Heart right ventricle (tissue), 16 donors: Measurements from ENCODE around the gene GGT1. TPM values are rescaled to one million over a fixed set of nuclear protein-coding genes. Genes with fewer than 3 reads are reported as not detected.
A peak's percentile ranks its signal among the peaks of the same experiment; 100 is the strongest.

Source experiments
- ATAC-seq, 8 donors: fragments of 200-7000 bp; cut with Tn5 transposase; one replicate each; pipeline ENCODE4 v1.9.1; 2020; ENCODE audit warnings: mild to moderate bottlenecking in 8 of 8, moderate library complexity in 8 of 8, moderate number of reproducible peaks in 1 of 8
- DNase-seq, 2 donors: peaks; one replicate each; pipeline ENCODE4 v3.0.0-alpha.2; 2020
- H3K27ac ChIP-seq, 10 donors: fragments of 200-600 bp; sonication (generic) in 2 of 10; one replicate each; pipeline versions ENCODE4 v1.5.0 to v1.8.0; 2020 to 2022; ENCODE audit warnings: mild to moderate bottlenecking in 3 of 10
- H3K27me3 ChIP-seq, 7 donors: fragments of 200-600 bp; one replicate each; pipeline ENCODE4 v1.8.0; 2021 to 2022; ENCODE audit warnings: mild to moderate bottlenecking in 2 of 7
- H3K36me3 ChIP-seq, 9 donors: fragments of 200-600 bp; sonication (generic) in 1 of 9; one replicate each; pipeline versions ENCODE4 v1.5.0 to v1.8.0; 2020 to 2022; ENCODE audit warnings: mild to moderate bottlenecking in 2 of 9
- H3K4me1 ChIP-seq, 9 donors: fragments of 200-600 bp; sonication (generic) in 1 of 9; one replicate each; pipeline versions ENCODE4 v1.5.0 to v1.8.0; 2020 to 2022; ENCODE audit warnings: mild to moderate bottlenecking in 4 of 9
- H3K4me3 ChIP-seq, 10 donors: fragments of 200-600 bp; sonication (generic) in 2 of 10; one replicate each; pipeline versions ENCODE4 v1.5.0 to v1.8.0; 2020 to 2022; ENCODE audit warnings: mild to moderate bottlenecking in 7 of 10, moderate library complexity in 2 of 10
- H3K9me3 ChIP-seq, 11 donors: fragments of 200-600 bp in 10 of 11; sonication (generic) in 2 of 11; one replicate each; pipeline versions ENCODE4 v1.5.0 to v1.8.0; 2013 to 2022; ENCODE audit warnings: mild to moderate bottlenecking in 2 of 11, control low read depth in 1 of 11, moderate library complexity in 1 of 11
- WGBS, 2 donors: extraction: QIAGEN DNeasy Blood & Tissue Kit; methylation state at CpG; one replicate each; pipeline ENCODE4 v1.1.7; 2013; ENCODE audit warnings: inconsistent platforms in 1 of 2; 5-methylcytosine and 5-hydroxymethylcytosine counted together
- intact Hi-C, 10 donors: fragments of 100-400 bp; cut with DNase I; formaldehyde crosslinking; loops; one replicate each; pipeline versions ENCODE4 v1.11.1 to v1.14.2; 2022
- polyA plus RNA-seq, 2 donors: library from polyadenylated mRNA; stranded (reverse); fragments of 200-250 nt; gene quantifications; one replicate each; pipeline ENCODE4 v1.2.3, GENCODE V29; 2013
- total RNA-seq, 10 donors: library from RNA; stranded (reverse); fragmentation: NEBNext Ultra II Directional in 3 of 10; extraction: Animal tissue kit (Norgen Biotek cat#: 25700) in 3 of 10; gene quantifications; one replicate each; pipeline versions ENCODE4 v1.2.1 to v1.2.4, GENCODE V29; 2021 to 2023
- TF ChIP-seq, protein P1 (sequence below), 9 donors: fragments of 200-600 bp; sonication (generic) in 2 of 9; IDR thresholded peaks; one replicate each; pipeline versions ENCODE4 v1.5.0 to v1.8.0; 2021 to 2022; ENCODE audit warnings: antibody characterized with exemption in 9 of 9, mild to moderate bottlenecking in 5 of 9, moderate library complexity in 1 of 9
- donor health status: Arrhythmogenic right ventricular cardiomyopathy.
- donor health status: ischemic (EF 13 %, LVEDD 7.1; RV severe dilation, severe dysfunction).
- donor health status: healthy with polysubstance abuse.
- donor health status: DM: no; HTN: yes; CAD: no.
- donor health status: DM: no; HTN: no; CAD: no.
- donor health status: ischemic (EF 25% LVEDD 6.9; RV normal size, moderate dysfunction).
- donor health status: ischemic (EF 25% LVEDD 5.7; RV mildly dilated, moderate dysfunction).
- donor health status: healthy.
- donor health status: DM: yes; HTN: yes; CAD: no.
- donor health status: Ischemic cardiomyopathy.
- donor health status: ischemic (EF 35%, LVEDD 5.7; RV mildly dilated, moderate dysfunction).
- donor health status: nonischemic (EF 11% LVEDD 7.7; RV severe dilation, severe dysfunction).
- donor health status: DM: yes; HTN: yes; CAD: no.
- donor health status: PGD.
- donor health status: ischemic (EF 29% LVEDD 5.4; RV normal size, mild dysfunction).
- donor health status: nonischemic (EF 23%, LVEDD 6.1; RV moderate dilation, normal function).

Gene GGT1
- total and polyA plus RNA-seq, 12 donors = 0.51 to 4.0 (median 1.1) TPM

- TF ChIP-seq, protein P1, sequence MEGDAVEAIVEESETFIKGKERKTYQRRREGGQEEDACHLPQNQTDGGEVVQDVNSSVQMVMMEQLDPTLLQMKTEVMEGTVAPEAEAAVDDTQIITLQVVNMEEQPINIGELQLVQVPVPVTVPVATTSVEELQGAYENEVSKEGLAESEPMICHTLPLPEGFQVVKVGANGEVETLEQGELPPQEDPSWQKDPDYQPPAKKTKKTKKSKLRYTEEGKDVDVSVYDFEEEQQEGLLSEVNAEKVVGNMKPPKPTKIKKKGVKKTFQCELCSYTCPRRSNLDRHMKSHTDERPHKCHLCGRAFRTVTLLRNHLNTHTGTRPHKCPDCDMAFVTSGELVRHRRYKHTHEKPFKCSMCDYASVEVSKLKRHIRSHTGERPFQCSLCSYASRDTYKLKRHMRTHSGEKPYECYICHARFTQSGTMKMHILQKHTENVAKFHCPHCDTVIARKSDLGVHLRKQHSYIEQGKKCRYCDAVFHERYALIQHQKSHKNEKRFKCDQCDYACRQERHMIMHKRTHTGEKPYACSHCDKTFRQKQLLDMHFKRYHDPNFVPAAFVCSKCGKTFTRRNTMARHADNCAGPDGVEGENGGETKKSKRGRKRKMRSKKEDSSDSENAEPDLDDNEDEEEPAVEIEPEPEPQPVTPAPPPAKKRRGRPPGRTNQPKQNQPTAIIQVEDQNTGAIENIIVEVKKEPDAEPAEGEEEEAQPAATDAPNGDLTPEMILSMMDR (IDR thresholded peaks at IDR 0.05) = no peak
- intact Hi-C loops = no loop called here
- WGBS, 2 donors = 86 to 94% methylated on average over 2 of the region's 2 CpGs
- Histone ChIP-seq H3K4me1 (peaks cover 4 to 74% (median 41%) of the 10 kb centered on the region in 9 donors), H3K36me3 (peaks cover 0 to 94% (median 25%) of the 10 kb centered on the region in 9 donors), H3K4me3 (no peak overlapping the region), H3K27ac (peak overlapping the region in 8 of 10 donors; percentile 19 to 84 (median 66)), H3K27me3 (no peaks in the 10 kb centered on the region), H3K9me3 (no peaks in the 10 kb centered on the region)
- no peak for ATAC-seq
- no peak for DNase-seq
These were observed 37.9 kb upstream of the GGT1 start for GRCh38 chr22:24565077-24565476.

- intact Hi-C loops = no loop called here
- WGBS, 2 donors = 58 to 59% methylated on average over 8 of the region's 8 CpGs
- peaks cover 4 to 55% (median 38%) of the 10 kb centered on the region in 9 donors for H3K4me1 ChIP-seq
- DNase-seq (no peak), ATAC-seq (no peak)
- H3K27ac ChIP-seq = peak overlapping the region in 1 of 10 donors; percentile 25
- no peaks in the 10 kb centered on the region for H3K9me3 ChIP-seq
- H3K36me3 ChIP-seq = peaks cover 0 to 94% (median 36%) of the 10 kb centered on the region in 9 donors
- H3K4me3 ChIP-seq = no peak overlapping the region
- no peaks in the 10 kb centered on the region for H3K27me3 ChIP-seq
- TF ChIP-seq, protein P1 (IDR thresholded peaks at IDR 0.05) = no peak
These were observed 36.0 kb upstream of the GGT1 start for GRCh38 chr22:24566899-24567511.

- Histone ChIP-seq H3K9me3 (no peaks in the 10 kb centered on the region), H3K4me1 (peaks cover 4 to 48% (median 32%) of the 10 kb centered on the region in 9 donors), H3K4me3 (no peak overlapping the region), H3K27ac (no peak overlapping the region), H3K27me3 (no peaks in the 10 kb centered on the region), H3K36me3 (peaks cover 0 to 94% (median 39%) of the 10 kb centered on the region in 9 donors)
- ATAC-seq (no peak), DNase-seq (no peak)
- WGBS, 2 donors = 85% methylated on average over 10 of the region's 10 CpGs
- TF ChIP-seq, protein P1 (IDR thresholded peaks at IDR 0.05) = no peak
- intact Hi-C loops = no loop called here
These were observed 35.3 kb upstream of the GGT1 start for GRCh38 chr22:24567668-24568067.

DNA sequence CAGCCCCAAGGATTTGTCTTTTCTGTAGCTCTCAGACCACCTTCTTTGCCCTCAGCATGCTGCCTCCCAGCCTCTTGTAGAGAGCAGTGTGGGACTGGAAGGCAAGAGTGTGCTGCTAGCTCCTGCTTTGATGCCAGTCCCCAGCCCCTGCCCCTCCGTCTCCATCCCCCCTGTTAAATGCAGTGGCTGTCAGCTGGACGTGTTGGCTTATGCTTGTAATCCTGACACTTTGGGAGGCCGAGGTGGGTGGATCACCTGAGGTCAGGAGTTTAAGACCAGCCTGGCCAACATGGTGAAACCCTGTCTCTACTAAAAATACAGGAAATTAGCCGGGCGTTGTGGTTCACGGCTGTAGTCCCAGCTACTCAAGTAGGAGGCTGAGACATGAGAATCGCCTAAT, 31.7 kb upstream of the GGT1 start:
- ATAC-seq (no peak), DNase-seq (no peak)
- WGBS, 2 donors = 90 to 92% methylated on average over 7 of the region's 7 CpGs
- Histone ChIP-seq H3K4me1 (peaks cover 0 to 13% (median 10%) of the 10 kb centered on the region in 9 donors), H3K36me3 (peaks cover 0 to 97% (median 39%) of the 10 kb centered on the region in 9 donors), H3K27me3 (no peaks in the 10 kb centered on the region), H3K4me3 (no peak overlapping the region), H3K27ac (no peak overlapping the region), H3K9me3 (no peaks in the 10 kb centered on the region)
- TF ChIP-seq, protein P1 (IDR thresholded peaks at IDR 0.05) = no peak
- intact Hi-C loops = no loop called here
